Caco-2 (cell line): ENCODE results near the gene COX8C. TPM values are rescaled to one million over a fixed set of nuclear protein-coding genes. Genes with fewer than 3 reads are reported as not detected.
A peak's percentile ranks its signal among the peaks of the same experiment; 100 is the strongest.

Experiments
- BruUV-seq: library from RNA; stranded (reverse); fragments of 400-500 nt; replicated peaks from 2 replicates; lab custom pipeline; 2021; lab: Mats Ljungman, UMichigan
- CTCF ChIA-PET: fragments of 300-600 bp; sonication (Branson Sonifier 250); formaldehyde crosslinking; loops from one replicate; lab custom pipeline; 2022; ENCODE audit warnings: antibody characterized with exemption; lab: Charles Lee
- POLR2A ChIA-PET: fragments of 300-600 bp; sonication (Branson Sonifier 250); formaldehyde crosslinking; loops from one replicate; lab custom pipeline; 2022; ENCODE audit warnings: antibody characterized with exemption; lab: Charles Lee
- DNase-seq, 2 experiments: peaks; one replicate each; pipeline versions ENCODE4 v3.0.0 to v3.0.0-alpha.2; 2020 to 2022
- H3K27me3 ChIP-seq: replicated peaks from 2 replicates; pipeline ENCODE4 v1.6.0; 2011; ENCODE audit warnings: low read length; ENCODE audit not compliant: control insufficient read depth, insufficient read depth
- H3K36me3 ChIP-seq: 2 replicates; pipeline ENCODE4 v1.5.1; 2011; ENCODE audit warnings: low read length; ENCODE audit not compliant: control insufficient read depth, insufficient read depth
- H3K4me1 ChIP-seq: fragments of 250-450 bp; sonication (Bioruptor Pico); 2 replicates; pipeline ENCODE4 v1.5.1; 2020; ENCODE audit warnings: mild to moderate bottlenecking
- H3K4me3 ChIP-seq: 2 replicates; pipeline ENCODE4 v1.5.1; 2011; ENCODE audit warnings: low read depth, mild to moderate bottlenecking, control low read depth, low read length
- H3K9me3 ChIP-seq: fragments of 250-450 bp; sonication (Bioruptor Pico); 2 replicates; pipeline ENCODE4 v1.5.1; 2020; ENCODE audit warnings: mild to moderate bottlenecking, moderate library complexity
- H3K27ac Mint-ChIP-seq: one replicate; pipeline ENCODE4 v1.8.0; 2022; ENCODE audit warnings: mixed read lengths; ENCODE audit not compliant: unreplicated experiment
- H3K27me3 Mint-ChIP-seq: one replicate; pipeline ENCODE4 v1.8.0; 2022; ENCODE audit warnings: mixed read lengths; ENCODE audit not compliant: insufficient read depth, unreplicated experiment
- H3K36me3 Mint-ChIP-seq: one replicate; pipeline ENCODE4 v1.8.0; 2022; ENCODE audit warnings: mild to moderate bottlenecking, mixed read lengths; ENCODE audit not compliant: insufficient read depth, unreplicated experiment
- H3K4me1 Mint-ChIP-seq: one replicate; pipeline ENCODE4 v1.8.0; 2022; ENCODE audit warnings: low read depth, mixed read lengths; ENCODE audit not compliant: unreplicated experiment
- H3K4me3 Mint-ChIP-seq: one replicate; pipeline ENCODE4 v1.8.0; 2022; ENCODE audit warnings: mild to moderate bottlenecking, moderate library complexity, mixed read lengths; ENCODE audit not compliant: unreplicated experiment
- H3K9me3 Mint-ChIP-seq: one replicate; pipeline ENCODE4 v1.8.0; 2022; ENCODE audit warnings: mixed read lengths; ENCODE audit not compliant: unreplicated experiment
- intact Hi-C: fragments of 100-400 bp; cut with micrococcal nuclease; formaldehyde crosslinking; loops from one replicate; pipeline ENCODE4 v1.10.0; 2022; ENCODE audit not compliant: unreplicated experiment
- total RNA-seq: library from RNA; stranded (reverse); gene quantifications from 2 replicates; pipeline ENCODE4 v1.2.3, GENCODE V29; 2022
- TF ChIP-seq, protein P1 (sequence below), 2 experiments: fragments of 200-600 bp in 1 of 2; IDR thresholded peaks; 1 replicate in 1 of 2; 2 replicates in 1 of 2; pipeline versions ENCODE4 v1.5.1 to v1.8.0; 2011 to 2022; ENCODE audit warnings: antibody characterized with exemption in 1 of 2, control low read depth in 1 of 2, inconsistent platforms in 1 of 2, low read depth in 1 of 2, low read length in 1 of 2, mild to moderate bottlenecking in 1 of 2, moderate library complexity in 1 of 2; ENCODE audit not compliant: insufficient read depth in 1 of 2, severe bottlenecking in 1 of 2, unreplicated experiment in 1 of 2

COX8C gene
- total RNA-seq, 1 experiment from 2014 or later, result not detected

DNA sequence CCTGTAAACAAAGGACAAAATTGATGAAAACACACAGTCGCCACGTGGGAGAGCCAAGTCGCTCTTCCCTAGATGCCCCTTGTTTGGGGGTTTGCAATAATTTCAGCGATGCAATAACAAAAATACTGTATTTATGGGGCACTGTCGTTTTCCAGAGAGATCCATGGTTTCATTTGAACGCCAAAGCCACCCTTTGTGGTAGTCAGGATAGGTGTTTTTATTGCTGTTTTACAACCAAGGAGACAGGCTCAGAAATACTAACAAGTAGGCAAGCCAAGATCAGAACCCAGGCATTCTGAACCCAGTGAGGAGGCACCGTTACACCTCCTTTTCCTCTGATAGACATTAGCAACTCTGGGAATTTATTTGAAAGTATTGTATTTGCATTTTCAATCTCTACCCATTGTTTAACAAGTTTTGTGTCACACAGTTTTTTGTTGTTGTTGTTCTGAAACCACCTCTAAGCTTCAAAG is 13.3 kb upstream of the COX8C start:
- ChIA-PET CTCF (no interaction called here), POLR2A (no interaction called here)
- BruUV-seq, result no TSS peak
- TF ChIP-seq, protein P1, sequence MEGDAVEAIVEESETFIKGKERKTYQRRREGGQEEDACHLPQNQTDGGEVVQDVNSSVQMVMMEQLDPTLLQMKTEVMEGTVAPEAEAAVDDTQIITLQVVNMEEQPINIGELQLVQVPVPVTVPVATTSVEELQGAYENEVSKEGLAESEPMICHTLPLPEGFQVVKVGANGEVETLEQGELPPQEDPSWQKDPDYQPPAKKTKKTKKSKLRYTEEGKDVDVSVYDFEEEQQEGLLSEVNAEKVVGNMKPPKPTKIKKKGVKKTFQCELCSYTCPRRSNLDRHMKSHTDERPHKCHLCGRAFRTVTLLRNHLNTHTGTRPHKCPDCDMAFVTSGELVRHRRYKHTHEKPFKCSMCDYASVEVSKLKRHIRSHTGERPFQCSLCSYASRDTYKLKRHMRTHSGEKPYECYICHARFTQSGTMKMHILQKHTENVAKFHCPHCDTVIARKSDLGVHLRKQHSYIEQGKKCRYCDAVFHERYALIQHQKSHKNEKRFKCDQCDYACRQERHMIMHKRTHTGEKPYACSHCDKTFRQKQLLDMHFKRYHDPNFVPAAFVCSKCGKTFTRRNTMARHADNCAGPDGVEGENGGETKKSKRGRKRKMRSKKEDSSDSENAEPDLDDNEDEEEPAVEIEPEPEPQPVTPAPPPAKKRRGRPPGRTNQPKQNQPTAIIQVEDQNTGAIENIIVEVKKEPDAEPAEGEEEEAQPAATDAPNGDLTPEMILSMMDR (IDR thresholded peaks at IDR 0.05; ENCODE audit: insufficient read depth in 1 of 2, low read depth in 1 of 2, low read length in 1 of 2, severe bottlenecking in 1 of 2, unreplicated experiment in 1 of 2), result no peak
- intact Hi-C loops, result loop anchor here (5.0 kb wide), 2 partner anchors 46 to 126 kb away; partner anchors contain the start of genes GON7 and UBR7
- Histone ChIP-seq H3K36me3 (no peaks in the 10 kb centered on the region), H3K4me3 (peak overlapping the region; percentile 53), H3K9me3 (peaks cover 10% of the 10 kb centered on the region; the same call in 1 of the 2 replicates), H3K4me1 (peaks cover 21% of the 10 kb centered on the region), H3K27me3 (no peaks in the 10 kb centered on the region)
- peak overlapping the region; percentile 95 for H3K27ac Mint-ChIP-seq
- peaks cover 18% of the 10 kb centered on the region for H3K36me3 Mint-ChIP-seq
- DNase-seq, result no peak
- no peaks in the 10 kb centered on the region for H3K9me3 Mint-ChIP-seq
- H3K4me1 Mint-ChIP-seq, result peaks cover 19% of the 10 kb centered on the region
- peak overlapping the region; percentile 82 for H3K4me3 Mint-ChIP-seq
- H3K27me3 Mint-ChIP-seq, result no peaks in the 10 kb centered on the region

DNA sequence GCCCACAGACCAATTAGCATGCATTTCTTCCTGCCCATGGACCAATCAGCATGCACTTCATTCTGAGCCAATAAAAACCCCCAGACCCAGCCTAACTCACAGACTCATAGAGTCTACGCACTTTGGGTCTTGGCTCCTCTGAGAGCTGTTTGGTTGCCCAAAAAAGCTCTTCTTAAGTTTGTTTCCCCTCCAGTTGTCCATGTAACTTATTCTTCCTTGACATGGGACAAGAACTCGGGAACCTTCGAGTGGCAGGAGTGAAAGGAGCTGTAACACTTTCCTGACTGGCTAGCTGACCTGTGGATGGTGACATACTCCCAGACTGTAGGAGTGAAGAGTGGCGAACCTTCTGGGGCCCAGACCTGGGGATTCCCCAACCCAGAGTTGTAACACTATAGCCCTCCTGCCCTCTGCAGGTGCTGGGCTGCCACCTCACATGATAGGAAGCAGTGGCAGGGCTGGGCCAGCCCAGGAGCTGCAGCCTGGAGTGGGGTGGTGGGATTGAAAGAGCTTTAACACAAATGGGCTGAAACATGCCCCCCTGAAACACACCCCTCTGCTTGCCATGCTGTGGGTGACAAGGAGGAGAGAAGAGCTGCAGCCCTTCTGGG is 9.7 kb upstream of the COX8C start:
- Mint-ChIP-seq H3K4me3 (no peak overlapping the region), H3K27me3 (no peaks in the 10 kb centered on the region), H3K4me1 (peaks cover 6% of the 10 kb centered on the region), H3K36me3 (peaks cover 11% of the 10 kb centered on the region), H3K9me3 (no peaks in the 10 kb centered on the region), H3K27ac (no peak overlapping the region)
- Histone ChIP-seq H3K36me3 (no peaks in the 10 kb centered on the region), H3K4me1 (peaks cover 7% of the 10 kb centered on the region; the same call in 1 of the 2 replicates), H3K27me3 (no peaks in the 10 kb centered on the region), H3K9me3 (peaks cover 17% of the 10 kb centered on the region; the same call in 1 of the 2 replicates), H3K4me3 (no peak overlapping the region)
- no TSS peak for BruUV-seq
- ChIA-PET CTCF (no interaction called here), POLR2A (no interaction called here)
- DNase-seq, result no peak
- intact Hi-C loops, result no loop called here
- TF ChIP-seq, protein P1 (IDR thresholded peaks at IDR 0.05; ENCODE audit: insufficient read depth in 1 of 2, low read depth in 1 of 2, low read length in 1 of 2, severe bottlenecking in 1 of 2, unreplicated experiment in 1 of 2), result no peak

DNA sequence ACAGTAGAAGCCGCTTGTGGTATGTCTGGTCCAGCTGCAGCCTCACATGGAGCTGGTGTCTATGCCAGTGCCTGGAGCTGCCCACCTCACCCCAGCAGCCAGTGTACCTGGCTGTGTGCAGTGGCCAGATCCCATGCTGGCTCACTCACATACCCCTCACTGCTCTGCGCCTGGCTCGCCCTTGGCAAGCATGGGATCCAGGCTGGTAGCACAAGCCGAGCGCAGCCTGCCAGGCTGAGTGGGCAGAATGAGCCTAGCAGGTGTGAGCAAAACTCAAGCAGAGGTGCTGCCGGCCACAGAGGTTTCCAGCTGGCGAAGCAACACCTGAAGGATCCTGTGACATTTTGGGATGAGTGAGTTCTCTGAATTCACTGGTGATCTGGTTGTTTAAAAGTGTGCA is 9.1 kb upstream of the COX8C start:
- Histone ChIP-seq H3K27me3 (no peaks in the 10 kb centered on the region), H3K36me3 (no peaks in the 10 kb centered on the region), H3K9me3 (peaks cover 17% of the 10 kb centered on the region; the same call in 1 of the 2 replicates), H3K4me3 (no peak overlapping the region), H3K4me1 (peaks cover 7% of the 10 kb centered on the region; the same call in 1 of the 2 replicates)
- POLR2A ChIA-PET, result no interaction called here
- H3K4me1 Mint-ChIP-seq, result peaks cover 6% of the 10 kb centered on the region
- H3K27ac Mint-ChIP-seq, result no peak overlapping the region
- DNase-seq, result no peak
- no TSS peak for BruUV-seq
- H3K27me3 Mint-ChIP-seq, result no peaks in the 10 kb centered on the region
- TF ChIP-seq, protein P1 (IDR thresholded peaks at IDR 0.05; ENCODE audit: insufficient read depth in 1 of 2, low read depth in 1 of 2, low read length in 1 of 2, severe bottlenecking in 1 of 2, unreplicated experiment in 1 of 2), result no peak
- peaks cover 6% of the 10 kb centered on the region for H3K9me3 Mint-ChIP-seq
- CTCF ChIA-PET, result no interaction called here
- peaks cover 6% of the 10 kb centered on the region for H3K36me3 Mint-ChIP-seq
- intact Hi-C loops, result no loop called here
- H3K4me3 Mint-ChIP-seq, result no peak overlapping the region
